Measurements from ENCODE around the gene IL27RA.
A peak's percentile ranks its signal among the peaks of the same experiment; 100 is the strongest.

IL27RA gene

GRCh38 chr19:14031719-14032480, at the start of gene IL27RA:
Gene IL27RA (plus strand): TSS chr19:14031762. CDS start chr19:14031873, 111 bp downstream.
- DNase-seq (ENCODE audit: extremely low read depth in 1 of 2, low read depth in 1 of 2), result peak; percentile 58 to 68

GRCh38 chr19:13981988-13982501, 49.5 kb upstream of the IL27RA start:
- DNase-seq (ENCODE audit: extremely low read depth in 1 of 2, low read depth in 1 of 2), result no peak

DNA sequence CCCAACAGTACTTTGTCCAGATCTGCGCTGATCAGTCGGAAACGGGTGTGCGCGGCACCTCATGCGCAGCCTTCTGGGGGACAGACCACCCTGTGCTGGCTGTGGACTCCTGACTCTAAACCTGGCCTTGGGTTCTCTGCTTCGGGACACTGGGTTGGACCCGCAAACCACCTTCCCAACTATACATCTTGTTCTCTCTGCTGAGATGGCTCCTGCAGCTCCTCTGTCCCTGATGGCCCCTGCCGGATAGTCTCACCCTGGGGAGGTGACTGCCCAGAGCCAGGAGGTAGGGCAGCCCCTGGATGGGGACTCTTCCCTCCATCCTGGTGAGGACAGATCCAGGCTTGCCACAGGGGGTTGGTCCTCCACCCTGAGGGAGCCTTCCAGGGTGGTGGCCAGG, 48.8 kb upstream of the IL27RA start:
- DNase-seq (ENCODE audit: extremely low read depth in 1 of 2, low read depth in 1 of 2), result no peak

DNA sequence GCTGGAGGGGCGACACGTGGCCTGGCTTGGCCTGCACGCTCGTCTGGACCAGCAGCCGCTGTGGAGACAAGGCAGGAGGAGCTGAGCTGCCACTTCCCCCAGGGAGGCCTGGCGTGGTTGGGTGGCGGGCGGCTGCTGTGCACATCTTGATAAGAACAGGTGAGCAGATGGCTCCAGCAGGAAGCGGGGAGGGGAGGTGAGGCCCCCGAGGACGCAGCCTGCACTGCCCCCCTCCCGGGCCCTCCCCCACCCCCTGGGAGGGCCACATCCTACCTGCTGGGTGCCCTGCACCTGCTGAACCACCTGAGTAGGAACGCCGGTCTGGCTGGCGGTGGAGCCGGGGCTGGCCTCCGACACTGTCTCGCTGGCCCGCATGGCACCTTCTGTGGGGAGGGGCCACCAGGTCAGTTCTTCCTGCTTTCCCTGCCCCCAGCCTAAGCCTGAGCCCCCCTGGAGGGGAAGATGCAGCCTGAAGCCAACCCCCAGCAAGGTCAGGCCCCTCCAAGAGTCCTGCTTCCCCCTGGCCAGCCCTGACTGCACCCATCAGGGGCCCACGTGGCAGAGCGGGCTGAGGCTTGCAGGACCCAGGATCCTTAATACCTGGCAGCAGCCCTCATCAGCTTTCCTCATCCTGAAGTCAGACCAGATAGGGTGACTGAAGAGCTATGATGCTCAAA, 48.2 kb upstream of the IL27RA start:
- no peak for DNase-seq (ENCODE audit: extremely low read depth in 1 of 2, low read depth in 1 of 2)

GRCh38 chr19:13984186-13984585, 47.4 kb upstream of the IL27RA start:
- no peak for DNase-seq (ENCODE audit: extremely low read depth in 1 of 2, low read depth in 1 of 2)

DNA sequence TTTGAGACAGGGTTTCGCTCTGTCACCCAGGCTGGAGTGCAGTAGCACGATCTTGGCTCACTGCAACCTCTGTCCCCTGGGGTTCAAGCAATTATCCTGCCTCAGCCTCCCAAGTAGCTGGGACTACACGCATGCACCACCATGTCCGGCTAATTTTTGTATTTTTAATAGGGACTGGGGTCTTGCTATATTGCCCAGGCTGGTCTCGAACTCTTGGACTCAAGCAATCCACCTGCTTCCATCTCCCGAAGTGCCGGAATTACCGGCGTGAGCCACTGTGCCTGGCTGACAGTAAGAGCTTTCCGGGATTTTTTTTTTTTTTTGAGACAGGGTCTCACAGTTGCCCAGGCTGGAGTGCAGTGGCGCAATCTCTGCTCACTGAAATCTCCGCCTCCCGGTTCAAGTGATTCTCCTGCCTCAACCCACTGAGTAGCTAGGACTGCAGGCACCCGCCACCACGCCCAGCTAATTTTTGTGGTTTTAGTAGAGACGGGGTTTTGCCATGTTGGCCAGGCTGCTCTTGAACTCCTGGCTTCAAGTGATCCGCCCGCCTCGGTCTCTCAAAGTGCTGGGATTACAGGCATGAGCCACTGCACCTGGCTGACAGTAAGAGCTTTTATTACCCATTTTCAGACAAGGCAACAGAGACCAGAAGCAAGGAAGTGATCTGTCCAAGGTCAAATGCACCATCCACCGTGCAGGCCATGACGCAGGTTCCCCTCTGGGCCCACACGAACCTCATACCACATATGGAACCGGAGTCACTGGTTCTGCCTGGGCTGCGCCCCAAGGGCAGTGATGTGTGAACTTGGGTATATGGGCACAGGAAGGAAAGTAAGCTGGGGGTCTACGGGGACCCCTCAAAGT, 46.5 kb upstream of the IL27RA start:
- DNase-seq (ENCODE audit: extremely low read depth in 1 of 2, low read depth in 1 of 2), result no peak

GRCh38 chr19:13985771-13986347, 45.7 kb upstream of the IL27RA start:
- DNase-seq (ENCODE audit: extremely low read depth in 1 of 2, low read depth in 1 of 2), result no peak

DNA sequence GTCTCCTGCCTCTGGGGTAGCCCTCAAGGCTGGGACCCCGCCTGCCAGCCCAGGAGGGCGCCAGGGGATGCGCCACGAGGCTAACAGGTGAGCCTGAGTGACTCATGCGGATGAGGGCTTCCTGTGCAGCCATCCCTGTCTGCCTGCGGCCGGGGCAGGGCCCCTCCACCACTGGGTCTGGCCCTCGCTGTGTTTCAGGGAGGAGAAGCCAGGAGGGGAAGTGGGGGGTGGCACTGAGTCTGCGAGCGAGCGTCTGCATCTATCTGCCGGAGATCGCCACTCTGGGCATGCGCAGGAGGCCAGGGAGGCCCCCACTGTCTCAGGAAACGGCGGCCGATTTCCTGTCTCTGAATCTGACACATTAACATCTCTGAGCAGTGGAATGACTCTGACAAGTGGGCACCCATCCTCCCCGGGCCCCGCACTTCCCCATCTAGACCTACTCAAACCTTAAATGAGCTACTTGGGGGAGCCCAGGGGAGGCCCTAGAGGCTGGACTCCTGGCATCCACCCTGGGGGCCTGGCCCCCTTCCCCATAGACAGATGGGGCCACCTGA, 45.1 kb upstream of the IL27RA start:
- peak; percentile 96 to 100 for DNase-seq (ENCODE audit: extremely low read depth in 1 of 2, low read depth in 1 of 2)

DNA sequence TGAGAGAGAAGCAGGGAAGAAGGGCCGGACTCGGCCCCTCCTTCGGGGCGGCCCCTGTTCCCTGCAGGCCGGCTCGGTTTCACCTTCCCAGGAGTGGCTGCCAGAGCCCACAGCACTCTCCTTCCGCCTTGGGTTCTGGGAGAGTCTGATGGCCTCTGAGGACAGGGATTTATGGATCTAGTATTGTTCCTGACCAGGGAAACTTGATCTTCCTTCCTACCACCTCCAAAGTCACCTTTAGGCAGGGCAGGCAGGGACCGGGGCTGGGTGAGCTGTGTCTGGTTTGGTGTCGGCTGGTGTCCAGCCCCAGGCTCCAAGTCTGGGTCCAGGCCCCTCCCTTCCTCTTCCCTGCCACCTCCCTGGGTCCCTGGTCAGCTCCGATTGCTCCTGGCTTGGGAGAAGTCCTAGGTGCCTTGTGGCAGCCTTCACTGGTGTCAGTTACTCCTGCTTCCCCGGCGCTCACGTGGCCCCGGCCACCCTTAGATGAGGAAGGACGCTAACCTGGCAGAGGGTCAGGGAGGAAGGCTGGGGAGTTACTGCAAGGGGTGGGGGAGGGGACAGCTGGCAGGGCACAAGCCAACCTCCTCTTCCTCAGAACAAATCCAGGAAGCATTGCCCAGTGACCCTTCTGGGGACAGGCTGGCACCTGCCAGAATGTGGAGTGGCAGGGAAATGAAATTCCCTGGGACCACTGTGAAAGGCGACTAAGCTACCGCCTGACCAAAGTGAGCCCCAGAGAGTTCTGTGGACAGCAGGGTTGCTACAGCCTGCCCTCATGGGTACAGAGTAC, 44.3 kb upstream of the IL27RA start:
- DNase-seq (ENCODE audit: extremely low read depth in 1 of 2, low read depth in 1 of 2), result no peak

DNA sequence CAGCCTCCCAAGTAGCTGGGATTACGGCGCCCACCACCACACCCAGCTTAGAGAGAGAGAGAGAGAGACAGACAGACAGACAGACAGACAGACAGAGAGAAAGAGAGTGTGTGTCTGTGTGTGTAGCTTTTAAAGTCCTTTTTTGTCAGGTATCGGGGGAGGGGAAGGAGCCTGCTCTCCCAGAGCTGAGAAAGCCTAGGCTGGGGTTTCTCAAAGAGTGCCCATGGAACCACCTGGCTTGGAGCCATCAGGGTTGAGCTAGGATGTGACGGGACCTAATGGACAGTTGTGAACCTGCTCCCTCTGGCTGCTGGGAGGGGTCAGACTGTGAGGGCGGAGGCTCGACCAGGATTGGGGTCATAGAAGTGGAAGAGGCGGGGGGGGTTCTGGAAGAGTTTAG, 42.1 kb upstream of the IL27RA start:
- DNase-seq (ENCODE audit: extremely low read depth in 1 of 2, low read depth in 1 of 2), result no peak

DNA sequence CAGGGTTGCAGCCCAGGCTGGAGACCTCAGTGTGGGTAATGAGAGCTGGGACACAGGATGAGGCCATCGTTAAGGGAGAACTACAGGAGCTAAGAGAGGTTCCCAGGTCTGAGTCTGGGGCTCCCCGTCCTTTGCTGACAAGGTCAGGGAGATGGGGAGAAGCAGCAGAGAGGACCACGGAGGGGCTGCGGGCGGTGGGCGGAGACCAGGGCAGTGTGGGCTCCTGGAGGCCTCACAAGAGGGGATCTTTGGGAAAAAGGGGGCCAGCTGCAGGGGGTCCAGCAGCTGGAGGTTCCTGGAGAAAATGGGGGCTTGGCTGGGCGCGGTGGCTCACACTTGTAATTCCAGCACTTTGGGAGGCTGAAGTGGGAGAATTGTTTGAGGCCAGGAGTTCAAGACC, 41.5 kb upstream of the IL27RA start:
- no peak for DNase-seq (ENCODE audit: extremely low read depth in 1 of 2, low read depth in 1 of 2)

GRCh38 chr19:13992025-13992424, 39.5 kb upstream of the IL27RA start:
- DNase-seq (ENCODE audit: extremely low read depth in 1 of 2, low read depth in 1 of 2), result no peak

DNA sequence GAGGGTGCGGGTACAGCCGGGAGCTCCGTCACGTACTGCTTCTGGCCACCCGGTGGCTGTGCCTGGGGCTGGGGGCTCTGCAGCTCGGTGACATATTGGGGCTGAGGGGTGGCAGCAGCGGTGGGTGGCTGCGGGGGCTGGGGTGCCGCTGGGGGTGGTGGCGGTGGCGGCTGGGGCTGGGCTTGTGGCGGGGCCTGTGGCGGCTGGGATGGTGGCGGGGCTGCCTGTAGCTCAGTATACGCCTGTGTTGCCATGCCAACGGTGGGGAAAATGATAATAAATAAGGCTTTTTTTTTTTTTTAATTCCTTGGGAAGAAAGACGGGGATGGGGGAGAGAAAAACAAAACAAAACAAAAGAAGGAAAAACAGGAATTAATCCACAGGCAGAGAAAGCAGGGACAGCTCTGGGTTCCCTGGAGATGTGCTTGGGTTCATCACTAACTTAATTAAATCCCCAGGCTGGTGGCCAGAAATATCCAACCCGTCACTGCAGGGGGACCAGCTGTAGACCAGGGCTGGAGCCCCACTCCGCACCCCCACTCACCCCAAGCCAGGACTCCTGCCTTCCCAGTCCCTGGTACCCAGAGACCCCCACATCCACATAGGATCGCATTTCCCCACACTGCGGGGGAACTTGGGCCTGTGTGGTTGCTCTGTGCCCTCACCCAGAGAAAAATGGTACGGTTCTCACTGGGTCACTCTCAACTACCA, 37.8 kb upstream of the IL27RA start:
- no peak for DNase-seq (ENCODE audit: extremely low read depth in 1 of 2, low read depth in 1 of 2)

DNA sequence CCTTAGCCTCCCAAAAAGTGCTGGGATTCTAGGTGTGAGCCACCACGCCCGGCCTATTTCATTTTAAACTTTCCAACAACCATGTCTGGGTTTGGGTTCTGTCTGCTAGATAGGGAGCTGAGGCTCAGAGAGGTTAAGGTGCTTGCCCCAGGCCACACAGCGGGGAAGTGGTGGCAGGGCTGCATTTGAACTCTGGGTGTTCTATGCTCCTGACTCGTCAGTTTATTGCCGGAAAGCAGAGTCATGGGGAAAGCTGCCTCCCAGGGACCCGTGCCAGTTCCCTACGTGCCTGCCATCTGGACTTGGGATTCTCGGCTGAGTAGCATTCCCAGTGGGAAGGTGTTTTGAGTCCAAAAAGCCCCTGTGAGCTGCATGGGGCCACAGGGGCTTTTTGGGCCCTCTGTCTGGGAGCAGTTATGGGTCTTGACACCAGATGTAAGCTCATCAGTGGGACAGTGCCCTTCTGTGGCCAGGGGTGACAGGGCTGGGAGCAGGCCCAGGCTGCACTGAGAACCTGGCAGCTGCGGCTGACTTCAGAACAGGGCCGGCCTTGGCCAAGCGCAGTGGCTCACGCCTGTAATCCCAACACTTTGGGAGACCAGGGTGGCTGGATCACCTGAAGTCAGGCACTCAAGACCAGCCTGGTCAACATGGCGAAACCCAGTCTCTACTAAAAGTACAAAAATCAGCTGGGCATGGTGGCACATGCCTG, 36.4 kb upstream of the IL27RA start:
- DNase-seq (ENCODE audit: extremely low read depth in 1 of 2, low read depth in 1 of 2), result no peak

GRCh38 chr19:13995878-13996765, 35.4 kb upstream of the IL27RA start:
- DNase-seq (ENCODE audit: extremely low read depth in 1 of 2, low read depth in 1 of 2), result no peak

DNA sequence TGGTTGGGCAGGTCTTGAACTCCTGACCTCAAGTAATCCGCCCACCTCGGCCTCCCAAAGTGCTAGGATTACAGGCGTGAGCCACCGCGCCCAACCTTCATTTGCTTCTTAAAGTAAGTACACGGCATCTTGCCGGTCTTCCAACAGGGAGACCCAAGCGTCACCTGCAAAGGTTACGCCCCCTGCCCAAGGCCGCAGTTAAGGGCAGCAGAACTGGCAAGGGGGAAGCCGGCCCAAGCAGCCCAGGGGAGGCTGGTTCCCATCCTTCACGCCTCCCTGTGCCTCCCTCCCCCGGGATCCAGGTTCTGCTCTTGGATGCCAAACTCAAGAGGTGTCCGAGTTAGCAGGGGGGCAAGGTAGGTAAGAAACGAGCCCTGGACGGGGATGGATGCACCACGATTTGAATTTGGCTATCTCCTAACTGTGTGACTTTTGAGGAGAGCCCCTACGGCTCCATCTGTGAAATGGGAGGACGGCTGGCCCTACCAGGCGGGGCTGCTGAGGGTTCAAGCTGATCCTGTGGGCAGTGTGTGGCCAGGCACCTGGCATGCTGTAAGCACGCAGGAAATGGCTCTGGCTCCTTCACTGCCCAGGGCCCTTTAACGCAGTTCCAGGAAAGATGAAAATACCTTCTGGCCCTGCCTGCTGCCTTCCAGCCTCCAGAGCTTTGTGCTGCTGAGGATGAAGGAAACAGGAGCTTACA, 34.5 kb upstream of the IL27RA start:
- no peak for DNase-seq (ENCODE audit: extremely low read depth in 1 of 2, low read depth in 1 of 2)

- no peak for DNase-seq (ENCODE audit: extremely low read depth in 1 of 2, low read depth in 1 of 2)
Observed at GRCh38 chr19:13997631-13997962, 34.0 kb upstream of the IL27RA start.
